NCI-H2081 (cell line): ENCODE results near the gene SYNDIG1.

ENCODE experiments used
- DNase-seq, 2 experiments: peaks; one replicate each; lab custom pipeline; 2025; lab: John Stamatoyannopoulos, UW

SYNDIG1 gene

GRCh38 chr20:24658920-24659660 is 189.7 kb downstream of the SYNDIG1 start:
- no peak for DNase-seq

- DNase-seq = no peak
Measured at GRCh38 chr20:24659835-24660234, 190.4 kb downstream of the SYNDIG1 start.

GRCh38 chr20:24660651-24661050 is 191.2 kb downstream of the SYNDIG1 start:
- DNase-seq = no peak

- no peak for DNase-seq
Measured at GRCh38 chr20:24661255-24661654, 191.8 kb downstream of the SYNDIG1 start.

GRCh38 chr20:24662322-24662721 is 192.9 kb downstream of the SYNDIG1 start:
- DNase-seq = no peak

GRCh38 chr20:24662752-24663365 is 193.4 kb downstream of the SYNDIG1 start:
- no peak for DNase-seq

GRCh38 chr20:24663496-24663895 is 194.1 kb downstream of the SYNDIG1 start:
- no peak for DNase-seq

GRCh38 chr20:24664266-24664986 is 195.0 kb downstream of the SYNDIG1 start:
- DNase-seq = no peak

GRCh38 chr20:24665196-24665595 is 195.8 kb downstream of the SYNDIG1 start:
- no peak for DNase-seq

- DNase-seq = no peak
Measured at GRCh38 chr20:24665741-24666191, 196.3 kb downstream of the SYNDIG1 start.

- no peak for DNase-seq
Measured at GRCh38 chr20:24667689-24668383, 198.4 kb downstream of the SYNDIG1 start.

- no peak for DNase-seq
Measured at GRCh38 chr20:24668384-24668702, 198.9 kb downstream of the SYNDIG1 start.

GRCh38 chr20:24668791-24669190 is 199.4 kb downstream of the SYNDIG1 start:
- DNase-seq = no peak

- DNase-seq = no peak
Measured at GRCh38 chr20:24669701-24670100, 200.3 kb downstream of the SYNDIG1 start.

GRCh38 chr20:24670341-24670872 is 201.0 kb downstream of the SYNDIG1 start:
- DNase-seq = no peak

- no peak for DNase-seq
Measured at GRCh38 chr20:24670981-24671380, 201.6 kb downstream of the SYNDIG1 start.

- DNase-seq = no peak
Measured at GRCh38 chr20:24672181-24672880, 202.9 kb downstream of the SYNDIG1 start.

- no peak for DNase-seq
Measured at GRCh38 chr20:24672886-24673677, 203.7 kb downstream of the SYNDIG1 start.

GRCh38 chr20:24673678-24674570 is 204.5 kb downstream of the SYNDIG1 start:
- no peak for DNase-seq
